ENCODE results near the gene ZNF639.
A peak's percentile ranks its signal among the peaks of the same experiment; 100 is the strongest.

Gene ZNF639

DNA sequence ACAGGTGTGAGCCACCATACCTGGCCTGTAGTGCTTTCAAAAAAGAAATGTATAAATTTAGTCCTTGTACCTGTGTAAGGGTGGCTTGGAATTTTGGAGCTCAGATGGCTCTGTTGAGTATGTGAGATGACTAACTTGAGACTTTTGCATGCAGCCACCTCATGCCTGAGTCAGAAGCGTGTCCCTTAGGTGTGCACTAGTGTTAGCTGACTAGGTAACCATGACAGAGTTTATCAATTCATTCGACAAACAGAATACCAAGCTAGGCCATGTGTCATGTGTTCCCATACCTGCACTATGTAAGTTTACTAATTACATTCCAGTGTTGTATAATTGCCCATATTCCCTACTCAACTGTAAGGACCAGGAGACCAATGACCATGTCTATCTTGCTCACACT lies 4.0 kb upstream of the ZNF639 start:
- no peak for DNase-seq

DNA sequence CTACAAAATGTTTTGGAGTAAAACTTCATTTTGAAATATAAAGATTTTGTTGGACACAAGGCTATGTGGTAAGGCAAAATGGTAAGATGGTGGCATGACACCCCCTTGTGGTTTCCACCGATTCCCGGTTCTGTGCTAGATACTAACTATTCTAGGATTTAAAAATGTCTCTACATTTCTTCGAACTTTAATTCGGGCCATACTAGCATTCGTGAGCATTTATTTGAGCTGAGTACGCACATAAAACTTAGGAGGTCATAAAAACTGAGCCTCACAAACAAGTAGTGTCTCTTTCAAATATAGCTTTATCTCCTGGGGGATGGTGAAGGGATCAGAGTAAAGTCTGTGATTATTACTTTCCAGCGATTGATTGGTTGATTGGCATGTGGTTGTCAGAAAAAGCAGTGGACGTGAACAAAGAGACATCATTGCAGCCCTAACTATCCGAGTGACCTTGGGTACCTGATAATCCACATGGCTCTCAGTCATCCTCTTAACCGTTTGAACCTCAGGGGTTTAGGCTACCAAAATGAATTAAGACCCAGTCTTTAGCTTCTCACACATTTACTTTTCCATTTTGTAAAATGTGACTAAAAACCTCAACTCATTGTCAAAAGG lies 1.1 kb upstream of the ZNF639 start:
- peak; percentile 73 for DNase-seq

DNA sequence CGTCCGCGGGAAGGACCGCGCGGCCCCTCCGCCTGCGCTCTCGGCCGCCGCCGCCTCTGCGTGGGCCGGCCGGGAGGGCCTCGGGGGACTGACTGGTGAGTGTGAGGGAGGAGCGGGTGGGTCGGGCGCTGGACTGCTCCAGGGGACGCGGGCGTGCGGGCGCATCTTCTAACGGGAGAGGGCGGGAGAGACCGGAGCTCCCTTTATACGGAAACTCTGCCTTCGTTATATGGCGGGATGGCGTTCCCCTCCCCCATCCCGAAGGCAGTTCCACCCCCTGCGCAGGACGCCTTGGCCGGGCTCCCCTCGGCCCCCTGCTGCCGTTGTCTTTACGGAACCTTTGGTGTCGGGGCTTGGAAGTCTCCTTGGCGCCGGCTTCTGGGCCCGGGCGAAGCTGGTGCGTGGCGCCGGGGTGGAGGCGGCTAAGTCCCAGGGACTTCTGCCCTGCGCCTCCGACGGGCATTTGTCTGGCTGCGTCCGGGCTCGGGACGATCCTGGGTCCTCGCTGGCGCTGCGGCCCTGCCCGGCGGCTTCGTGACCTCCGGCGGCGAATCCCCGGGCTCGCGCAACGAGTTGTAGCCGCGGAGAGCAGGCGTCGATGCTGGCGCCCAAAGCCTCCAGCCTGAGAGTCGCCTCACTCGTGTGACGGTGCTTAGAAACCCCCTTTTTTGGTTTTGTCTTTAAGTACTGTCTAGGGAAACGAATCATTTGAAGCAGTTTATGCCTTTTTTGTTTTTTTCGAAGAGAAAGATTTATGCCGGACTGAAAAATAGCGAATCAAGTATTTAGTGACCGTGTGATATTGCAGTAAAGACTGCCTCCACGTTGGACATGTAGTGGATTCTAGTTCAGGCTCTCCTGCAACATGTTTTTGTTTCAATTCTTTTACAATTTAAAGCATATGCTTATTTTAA lies 623 bp downstream of the ZNF639 start:
- DNase-seq: peak; percentile 88

DNA sequence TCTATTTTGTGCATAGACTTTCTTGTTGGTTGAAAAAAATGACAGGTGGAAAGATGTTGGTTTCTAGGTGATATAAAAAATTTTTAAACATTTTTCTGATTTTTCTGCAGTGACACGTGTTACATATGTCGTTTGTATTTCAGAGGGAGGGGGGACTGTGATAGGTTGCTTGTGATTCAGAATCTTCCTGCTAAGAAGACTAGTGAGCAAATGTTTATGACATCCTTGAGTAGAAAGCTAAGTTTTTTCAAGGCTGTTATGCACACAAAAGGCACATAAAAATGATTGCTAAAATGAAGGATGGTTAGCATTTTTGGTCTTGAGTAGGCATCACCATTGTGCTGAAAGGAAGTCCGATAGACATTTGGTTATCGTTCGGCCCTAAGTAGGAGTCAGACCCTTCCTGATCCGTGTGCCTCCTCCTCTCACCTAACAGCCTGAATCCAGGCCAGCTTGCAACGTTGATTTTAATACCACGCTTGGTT lies 1.5 kb downstream of the ZNF639 start:
- DNase-seq: peak; percentile 64

DNA sequence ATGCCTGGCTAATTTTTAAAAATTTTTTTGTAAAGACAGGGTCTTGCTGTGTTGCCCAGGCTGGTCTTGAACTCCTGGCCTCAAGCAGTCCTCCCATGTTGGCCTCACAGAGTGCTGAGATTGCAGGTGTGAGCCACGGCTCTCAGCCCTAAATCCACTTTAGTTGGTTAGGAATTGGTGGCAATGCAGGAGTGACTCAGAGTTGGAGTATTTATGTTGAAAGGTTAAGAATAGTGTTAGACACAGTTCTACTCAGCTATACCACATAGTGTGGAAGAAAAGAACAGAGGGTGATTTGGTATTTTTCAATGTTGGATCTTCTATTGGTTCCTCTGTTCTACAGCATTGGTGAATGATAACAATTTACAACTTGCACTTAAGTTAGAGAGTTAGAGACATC lies 7.6 kb downstream of the ZNF639 start:
- no peak for DNase-seq

DNA sequence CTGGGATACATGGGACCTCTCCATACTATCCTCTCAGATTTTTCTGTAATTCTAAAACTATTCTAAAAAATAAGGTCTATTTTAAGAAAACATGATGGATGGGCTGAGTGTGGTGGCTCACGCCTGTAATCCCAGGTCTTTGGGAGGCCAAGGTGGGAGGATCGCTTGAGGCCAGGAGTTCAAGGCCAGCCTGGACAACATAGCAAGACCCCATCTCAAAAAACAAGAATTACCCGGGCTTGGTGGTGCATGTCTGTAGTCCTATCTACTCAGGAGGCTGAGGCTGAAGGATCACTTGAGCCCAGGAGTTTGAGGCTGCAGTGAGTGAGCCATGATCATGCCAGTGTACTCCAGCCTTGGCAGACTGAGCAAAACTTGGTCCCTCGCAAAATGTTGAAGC lies 9.4 kb downstream of the ZNF639 start:
- DNase-seq: no peak

DNA sequence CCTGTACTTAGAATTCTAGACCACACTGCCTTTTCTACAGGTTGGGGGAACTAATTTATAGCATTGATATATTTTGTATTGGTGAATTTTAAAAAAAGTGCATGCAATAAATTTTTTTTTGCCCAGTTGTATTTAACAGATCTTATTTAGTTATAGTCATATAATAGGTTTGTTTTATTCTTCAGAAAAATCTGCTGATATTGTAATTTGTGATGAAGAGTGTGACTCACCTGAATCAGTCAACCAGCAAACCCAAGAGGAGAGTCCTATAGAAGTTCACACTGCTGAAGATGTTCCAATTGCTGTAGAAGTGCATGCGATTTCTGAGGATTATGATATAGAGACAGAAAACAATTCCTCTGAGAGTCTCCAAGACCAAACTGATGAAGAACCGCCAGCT lies 10.3 kb downstream of the ZNF639 start:
- no peak for DNase-seq

DNA sequence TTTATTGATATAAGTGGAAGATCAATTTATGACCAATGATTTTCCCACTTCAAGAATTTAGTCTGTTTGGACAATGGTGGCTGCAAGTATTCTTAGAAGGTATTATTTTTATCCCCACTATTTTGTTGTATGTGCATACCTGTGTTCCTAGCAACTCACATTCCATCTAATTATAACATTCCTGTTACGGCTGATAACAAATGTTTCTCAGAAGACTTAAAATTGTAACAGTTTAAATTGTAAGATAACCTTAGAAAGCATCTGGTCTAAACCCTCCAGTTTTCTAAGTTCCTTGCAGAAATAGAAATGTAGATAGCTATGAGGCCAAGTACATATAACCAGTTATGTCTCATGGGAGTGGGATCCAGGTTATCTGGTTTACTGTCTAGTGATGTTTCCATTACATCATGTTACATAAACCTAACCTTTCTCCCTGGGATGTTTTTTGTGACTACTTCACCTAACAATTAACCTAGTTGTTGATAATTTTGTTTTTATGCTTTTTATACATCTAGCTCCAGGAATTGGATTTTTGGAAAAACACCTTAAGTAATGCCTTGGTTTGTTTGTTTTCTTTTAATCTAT lies 13.6 kb downstream of the ZNF639 start:
- no peak for DNase-seq

DNA sequence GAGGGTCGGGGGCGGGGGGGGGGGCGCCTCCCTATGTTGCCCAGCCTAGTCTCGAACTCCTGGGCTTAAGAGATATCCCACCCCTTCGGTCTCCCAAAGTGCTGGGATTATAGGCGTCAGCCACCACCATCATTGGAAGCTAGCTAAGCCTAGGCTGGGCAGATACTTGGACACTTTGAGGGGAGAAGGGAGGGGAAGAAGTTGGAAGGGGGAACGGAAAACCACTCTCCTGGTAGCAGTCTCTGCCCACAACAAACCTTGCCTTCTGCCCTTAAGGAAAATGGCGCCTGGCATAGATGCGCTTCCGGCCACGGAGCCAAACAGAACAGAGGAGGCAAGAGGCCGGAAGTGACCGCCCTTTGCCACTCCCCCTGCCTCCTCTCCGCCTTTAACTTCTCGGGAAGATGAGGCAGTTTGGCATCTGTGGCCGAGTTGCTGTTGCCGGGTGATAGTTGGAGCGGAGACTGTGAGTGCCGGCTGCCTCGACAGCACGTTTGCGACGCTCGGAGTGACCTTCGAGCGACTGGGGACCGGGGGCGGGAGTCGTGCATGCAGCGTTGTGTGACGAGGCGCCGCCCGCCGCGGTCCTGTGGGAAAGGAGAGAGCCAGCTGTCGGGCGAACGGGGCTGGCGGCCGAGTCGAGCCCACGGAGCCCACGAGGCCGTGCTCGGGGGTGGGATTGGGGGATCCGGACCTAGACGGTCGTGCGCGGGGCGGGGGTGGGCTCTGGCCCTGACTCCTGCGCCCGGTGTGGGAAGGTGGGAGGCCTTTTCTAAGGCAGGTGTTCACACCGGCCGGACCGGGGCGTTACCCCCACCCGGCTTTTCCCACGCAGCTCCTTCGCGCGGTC lies 24.7 kb downstream of the ZNF639 start, which contains the start of gene MFN1:
Gene MFN1 (plus strand): TSS at position 365 of the 850 bp plus-strand sequence. CDS start 1,143 bp downstream, outside the sequence.
- DNase-seq: peak; percentile 99

DNA sequence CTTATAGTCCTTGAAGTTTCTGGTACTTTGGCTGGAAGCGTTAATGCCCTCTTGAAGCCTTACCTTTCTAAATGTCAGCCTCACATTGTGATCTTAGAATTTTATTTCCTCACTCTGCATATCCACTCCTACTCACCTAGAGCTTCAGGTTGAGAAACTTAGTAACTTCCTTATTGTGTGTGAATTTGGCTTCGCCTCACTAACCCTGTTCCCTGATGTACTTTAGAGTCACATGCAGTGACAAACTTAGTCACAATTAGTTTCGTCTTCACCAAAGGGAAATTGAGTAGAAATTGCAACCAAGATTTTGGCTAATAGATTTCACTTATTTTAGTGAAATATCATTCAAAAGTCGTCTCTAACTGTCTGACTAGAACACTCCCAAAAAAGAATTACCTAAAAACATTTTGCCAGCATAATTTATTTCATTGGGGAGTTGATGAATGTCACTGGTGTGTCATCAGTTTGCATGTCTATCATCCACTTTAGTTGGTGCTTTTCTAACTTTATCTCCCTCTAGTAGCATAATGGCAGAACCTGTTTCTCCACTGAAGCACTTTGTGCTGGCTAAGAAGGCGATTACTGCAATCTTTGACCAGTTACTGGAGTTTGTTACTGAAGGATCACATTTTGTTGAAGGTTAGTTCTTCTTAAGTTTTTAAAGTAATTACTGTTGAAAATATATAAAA lies 25.6 kb downstream of the ZNF639 start:
- no peak for DNase-seq

DNA sequence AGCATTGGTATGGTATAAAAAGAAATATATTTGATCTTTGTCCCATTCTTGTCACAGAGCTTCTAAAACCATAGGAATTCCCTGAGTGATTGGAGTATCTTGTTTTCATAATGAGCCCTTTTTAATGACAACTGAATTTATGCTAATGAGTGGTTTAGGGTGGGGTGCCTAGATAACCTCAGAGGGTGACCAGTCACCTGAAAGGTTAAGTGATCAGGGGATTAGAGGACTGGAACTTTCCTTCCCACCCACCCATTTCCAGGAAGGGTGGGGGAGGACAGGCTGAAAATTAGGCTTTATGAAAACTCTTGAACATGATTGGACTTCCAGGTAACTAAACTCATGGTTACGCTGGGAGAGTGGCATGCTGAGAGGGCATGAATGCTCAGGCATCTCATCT lies 33.2 kb downstream of the ZNF639 start:
- no peak for DNase-seq

DNA sequence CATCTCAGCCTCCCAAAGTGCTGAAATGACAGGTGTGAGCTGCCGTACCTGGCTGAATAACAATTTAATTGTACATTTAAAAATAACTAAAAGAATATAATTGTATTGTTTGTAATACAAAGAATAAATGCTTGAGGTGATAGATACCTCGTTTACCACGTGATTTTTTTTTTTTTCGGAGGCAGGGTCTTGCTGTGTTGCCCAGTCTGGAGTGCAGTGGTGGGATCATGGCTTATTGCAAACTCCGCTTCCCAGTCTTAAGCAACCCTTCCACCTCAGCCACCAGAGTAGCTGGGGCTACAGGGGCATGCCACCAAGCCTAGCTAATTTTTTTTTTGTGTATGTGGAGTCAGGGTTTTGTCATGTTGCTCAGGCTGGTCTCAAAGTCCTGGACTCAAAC lies 40.5 kb downstream of the ZNF639 start:
- DNase-seq: no peak

DNA sequence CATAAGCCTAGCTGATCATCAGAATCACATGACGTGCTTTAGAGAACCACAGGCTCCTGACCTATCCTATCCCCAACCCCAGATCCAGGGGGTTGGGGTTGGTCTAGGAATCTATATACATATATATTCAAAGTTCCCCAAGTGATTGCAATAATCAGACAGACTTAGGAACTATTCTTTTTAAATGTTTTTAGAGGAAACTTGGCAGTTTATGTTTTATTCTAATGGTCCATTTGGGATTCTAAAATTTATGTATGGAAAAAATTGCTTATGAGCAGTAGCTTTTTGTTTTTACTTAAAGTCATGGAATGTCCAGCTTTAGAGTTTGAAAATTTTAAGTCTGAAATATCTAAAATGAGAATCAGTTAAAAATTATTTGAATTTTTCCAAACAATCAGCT lies 46.8 kb downstream of the ZNF639 start:
- no peak for DNase-seq

DNA sequence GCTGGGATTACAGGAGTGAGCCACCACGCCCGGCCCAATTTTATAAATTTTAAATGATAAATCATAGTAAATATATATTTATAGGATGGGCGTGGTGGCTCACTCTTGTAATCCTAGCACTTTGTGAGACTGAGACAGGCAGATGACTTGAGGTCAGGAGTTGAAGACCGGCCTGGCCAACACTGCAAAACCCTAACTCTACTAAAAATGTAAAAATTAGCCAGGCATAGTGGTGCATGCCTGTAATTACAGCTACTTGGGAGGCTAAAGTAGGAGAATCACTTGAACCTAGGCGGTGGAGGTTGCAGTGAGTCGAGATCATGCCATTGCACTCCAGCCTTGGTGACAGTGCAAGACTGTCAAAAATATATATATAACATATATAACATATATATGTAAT lies 51.1 kb downstream of the ZNF639 start:
- DNase-seq: no peak

DNA sequence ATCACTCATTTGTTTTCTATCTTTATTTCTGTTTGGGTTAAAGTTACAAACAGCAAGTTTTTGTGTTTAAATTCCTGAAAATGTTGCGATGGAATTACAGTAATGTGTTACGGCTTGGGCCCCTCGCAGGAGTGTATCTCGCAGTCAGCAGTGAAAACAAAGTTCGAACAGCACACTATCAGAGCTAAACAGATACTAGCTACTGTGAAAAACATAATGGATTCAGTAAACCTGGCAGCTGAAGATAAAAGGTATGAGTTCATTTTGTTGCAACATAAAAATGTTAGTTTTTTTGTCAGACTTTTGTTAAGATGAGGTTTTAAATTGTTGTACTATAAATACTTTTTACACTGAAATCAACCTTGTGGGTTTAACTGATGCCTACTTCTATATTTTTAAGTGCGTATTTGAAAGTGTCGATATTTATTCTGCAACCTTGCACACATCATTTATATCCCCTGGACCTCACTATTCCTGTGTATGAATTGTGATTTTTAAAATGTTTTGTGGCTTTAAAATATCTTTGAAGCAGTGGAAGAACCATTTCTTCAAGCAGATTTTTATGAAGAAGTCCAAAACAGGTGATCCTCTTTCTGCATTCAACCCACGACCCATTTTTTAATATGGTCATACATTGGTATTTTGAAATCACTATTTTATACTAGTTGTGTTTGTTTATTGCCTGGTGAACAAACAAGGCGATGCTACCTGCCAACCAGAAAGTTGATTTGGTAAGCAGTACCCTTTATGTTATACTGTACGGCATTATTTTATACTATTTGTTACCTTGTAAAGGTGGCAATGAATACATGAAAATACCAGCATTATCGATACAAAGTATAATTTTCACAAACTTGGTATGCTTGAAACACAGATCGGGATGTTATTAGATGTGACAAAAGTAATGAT lies 52.5 kb downstream of the ZNF639 start:
- no peak for DNase-seq

DNA sequence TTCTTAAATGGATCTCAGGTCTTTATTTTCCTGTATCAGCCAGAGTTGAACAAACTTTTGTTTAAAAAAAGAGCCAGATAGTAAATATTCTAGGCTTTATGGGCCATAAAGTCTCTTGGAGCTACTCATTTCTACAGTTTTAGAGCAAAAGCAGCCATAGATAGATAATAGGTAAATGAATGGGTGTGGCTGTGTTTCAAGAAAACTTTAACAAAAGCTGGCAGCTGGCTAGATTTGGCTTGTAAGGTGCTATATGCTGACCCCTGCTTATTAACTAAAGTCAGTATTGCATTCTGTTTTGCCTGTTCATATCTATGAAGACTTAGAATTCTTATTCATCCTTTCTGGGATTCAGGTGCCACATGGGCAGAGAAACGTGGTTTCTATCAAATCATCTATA lies 53.6 kb downstream of the ZNF639 start:
- DNase-seq: no peak

Measured in NCI-H69 (cell line).